Osteoblast (primary cell): ENCODE results near the gene PLOD3. TPM values are rescaled to one million over a fixed set of nuclear protein-coding genes. Genes with fewer than 3 reads are reported as not detected.

ENCODE experiments used
- DNase-seq: peaks from one replicate; pipeline ENCODE4 v3.0.0; 2011; ENCODE audit warnings: low spot score, mixed read lengths; ENCODE audit not compliant: insufficient read length; ENCODE audit errors: missing footprints
- H2AFZ ChIP-seq: 2 replicates; pipeline ENCODE4 v1.6.0; 2011; ENCODE audit warnings: mild to moderate bottlenecking, low read length
- H3K27ac ChIP-seq: 2 replicates; pipeline ENCODE4 v1.5.1; 2011; ENCODE audit warnings: mild to moderate bottlenecking, low read depth, low read length, moderate library complexity
- H3K27me3 ChIP-seq: 2 replicates; pipeline ENCODE4 v1.6.0; 2012; ENCODE audit warnings: mild to moderate bottlenecking, control low read depth, inconsistent platforms, low read length, moderate library complexity; ENCODE audit not compliant: insufficient read depth
- H3K36me3 ChIP-seq: 2 replicates; pipeline ENCODE4 v1.5.1; 2011; ENCODE audit warnings: mild to moderate bottlenecking, low read length, control low read depth, moderate library complexity; ENCODE audit not compliant: insufficient read depth
- H3K4me1 ChIP-seq: 2 replicates; pipeline ENCODE4 v1.5.1; 2011; ENCODE audit warnings: mild to moderate bottlenecking, low read length, control low read depth, moderate library complexity; ENCODE audit not compliant: insufficient read depth
- H3K4me2 ChIP-seq: 2 replicates; pipeline ENCODE4 v1.6.0; 2011; ENCODE audit warnings: mild to moderate bottlenecking, low read length; ENCODE audit not compliant: insufficient read depth
- H3K4me3 ChIP-seq: fragments of 200-600 bp; sonication (generic); 3 replicates; pipeline ENCODE4 v1.5.1; 2012; ENCODE audit warnings: mild to moderate bottlenecking, low read length, inconsistent platforms; ENCODE audit not compliant: insufficient read depth
- H3K79me2 ChIP-seq: 2 replicates; pipeline ENCODE4 v1.6.0; 2012; ENCODE audit warnings: mild to moderate bottlenecking, low read length, control low read depth, inconsistent platforms; ENCODE audit not compliant: insufficient read depth
- H3K9me3 ChIP-seq: 2 replicates; pipeline ENCODE4 v1.5.1; 2011; ENCODE audit warnings: low read depth, low read length, control low read depth
- H4K20me1 ChIP-seq: 2 replicates; pipeline ENCODE4 v1.6.0; 2012; ENCODE audit warnings: mild to moderate bottlenecking, low read length, control low read depth; ENCODE audit not compliant: insufficient read depth
- total RNA-seq: library from RNA; depleted of rRNA; stranded (reverse); fragments of >200 nt; gene quantifications from 2 replicates; pipeline ENCODE4 v1.2.3, GENCODE V29; 2012
- TF ChIP-seq, protein P1 (sequence below): IDR thresholded peaks from 2 replicates; pipeline ENCODE4 v1.5.1; 2011; ENCODE audit warnings: mild to moderate bottlenecking, low read depth, low read length, moderate library complexity; ENCODE audit errors: extremely low read depth

PLOD3 gene
- total RNA-seq, 1 donor: 81.8 TPM

DNA sequence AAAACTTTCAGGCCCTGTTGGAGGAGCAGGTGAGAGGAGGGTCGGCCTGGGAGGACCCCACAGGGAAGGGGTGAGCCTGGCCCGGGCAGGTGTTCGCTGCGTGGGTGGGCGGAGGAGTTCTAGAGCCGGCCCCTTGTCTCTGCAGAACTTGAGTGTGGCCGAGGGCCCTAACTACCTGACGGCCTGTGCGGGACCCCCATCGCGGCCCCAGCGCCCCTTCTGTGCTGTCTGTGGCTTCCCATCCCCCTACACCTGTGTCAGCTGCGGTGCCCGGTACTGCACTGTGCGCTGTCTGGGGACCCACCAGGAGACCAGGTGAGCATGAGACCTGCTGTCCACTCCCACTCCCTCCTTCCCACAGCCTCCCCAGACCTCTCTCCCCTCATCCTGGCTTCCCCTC lies 6.1 kb upstream of the PLOD3 start:
- peaks cover 8% of the 10 kb centered on the region for H3K4me1 ChIP-seq
- no peak overlapping the region for H2AFZ ChIP-seq
- H3K27ac ChIP-seq: no peak overlapping the region
- H3K36me3 ChIP-seq: peaks cover 38% of the 10 kb centered on the region
- peaks cover 42% of the 10 kb centered on the region for H3K79me2 ChIP-seq
- peaks cover 7% of the 10 kb centered on the region for H4K20me1 ChIP-seq
- no peaks in the 10 kb centered on the region for H3K27me3 ChIP-seq
- TF ChIP-seq, protein P1, sequence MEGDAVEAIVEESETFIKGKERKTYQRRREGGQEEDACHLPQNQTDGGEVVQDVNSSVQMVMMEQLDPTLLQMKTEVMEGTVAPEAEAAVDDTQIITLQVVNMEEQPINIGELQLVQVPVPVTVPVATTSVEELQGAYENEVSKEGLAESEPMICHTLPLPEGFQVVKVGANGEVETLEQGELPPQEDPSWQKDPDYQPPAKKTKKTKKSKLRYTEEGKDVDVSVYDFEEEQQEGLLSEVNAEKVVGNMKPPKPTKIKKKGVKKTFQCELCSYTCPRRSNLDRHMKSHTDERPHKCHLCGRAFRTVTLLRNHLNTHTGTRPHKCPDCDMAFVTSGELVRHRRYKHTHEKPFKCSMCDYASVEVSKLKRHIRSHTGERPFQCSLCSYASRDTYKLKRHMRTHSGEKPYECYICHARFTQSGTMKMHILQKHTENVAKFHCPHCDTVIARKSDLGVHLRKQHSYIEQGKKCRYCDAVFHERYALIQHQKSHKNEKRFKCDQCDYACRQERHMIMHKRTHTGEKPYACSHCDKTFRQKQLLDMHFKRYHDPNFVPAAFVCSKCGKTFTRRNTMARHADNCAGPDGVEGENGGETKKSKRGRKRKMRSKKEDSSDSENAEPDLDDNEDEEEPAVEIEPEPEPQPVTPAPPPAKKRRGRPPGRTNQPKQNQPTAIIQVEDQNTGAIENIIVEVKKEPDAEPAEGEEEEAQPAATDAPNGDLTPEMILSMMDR: no peak
- H3K4me2 ChIP-seq: no peak overlapping the region
- DNase-seq: no peak
- H3K9me3 ChIP-seq: no peaks in the 10 kb centered on the region
- H3K4me3 ChIP-seq: no peak overlapping the region

DNA sequence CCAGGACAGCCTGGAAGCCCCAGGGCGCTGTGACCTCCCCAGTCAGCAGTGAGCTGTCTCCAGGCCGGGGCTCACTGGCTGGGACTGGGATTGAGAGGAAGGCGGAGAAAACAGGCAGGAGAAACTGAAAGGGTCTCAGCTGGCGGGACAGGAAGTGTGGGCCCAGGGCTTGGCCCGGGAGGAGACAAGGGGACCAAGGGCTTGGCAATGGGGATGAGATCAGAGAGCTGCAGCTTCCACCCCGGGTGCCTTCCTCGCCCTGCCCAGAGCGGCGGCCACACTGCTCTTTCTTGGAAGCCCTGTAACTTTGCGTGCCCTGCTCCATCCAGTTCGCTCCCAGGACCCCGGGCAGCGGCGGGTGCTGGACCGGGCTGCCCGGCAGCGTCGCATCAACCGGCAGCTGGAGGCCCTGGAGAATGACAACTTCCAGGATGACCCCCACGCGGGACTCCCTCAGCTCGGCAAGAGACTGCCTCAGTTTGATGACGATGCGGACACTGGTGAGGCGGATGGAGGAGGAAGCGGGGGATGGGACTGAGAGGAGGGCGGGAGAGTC lies 5.0 kb upstream of the PLOD3 start:
- H3K9me3 ChIP-seq: no peaks in the 10 kb centered on the region

DNA sequence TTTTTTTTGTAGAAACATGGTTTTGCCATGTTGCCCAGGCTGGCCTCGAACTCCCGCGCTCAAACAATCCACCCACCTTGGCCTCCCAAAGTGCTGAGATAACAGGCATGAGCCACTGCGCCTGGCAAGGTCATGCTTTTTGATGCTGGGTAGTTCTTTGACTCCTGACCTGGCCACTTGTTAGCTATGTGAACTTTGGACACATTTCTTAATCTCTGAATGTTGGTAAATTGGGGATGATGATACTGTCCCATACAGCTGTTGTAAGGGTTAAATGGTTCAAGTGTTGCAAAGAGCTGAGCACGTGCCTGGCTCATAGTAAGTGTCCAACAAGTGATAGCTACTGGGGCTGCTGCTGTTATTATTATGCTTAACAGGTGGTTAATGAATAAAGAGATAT lies 2.9 kb upstream of the PLOD3 start:
- Histone ChIP-seq H3K9me3 (no peaks in the 10 kb centered on the region), H3K4me3 (no peak overlapping the region), H3K36me3 (peaks cover 24% of the 10 kb centered on the region), H3K79me2 (peaks cover 67% of the 10 kb centered on the region), H4K20me1 (peaks cover 11% of the 10 kb centered on the region), H3K4me2 (no peak overlapping the region), H3K27me3 (no peaks in the 10 kb centered on the region), H3K4me1 (peaks cover 16% of the 10 kb centered on the region), H2AFZ (no peak overlapping the region), H3K27ac (no peak overlapping the region)
- TF ChIP-seq, protein P1: no peak
- DNase-seq: no peak

More for the DNA sequence above, 5.0 kb upstream of the PLOD3 start:
- H3K79me2 ChIP-seq: peaks cover 47% of the 10 kb centered on the region
- peaks cover 7% of the 10 kb centered on the region for H4K20me1 ChIP-seq
- no peak overlapping the region for H3K27ac ChIP-seq
- peaks cover 29% of the 10 kb centered on the region for H3K36me3 ChIP-seq
- no peak for DNase-seq
- no peak overlapping the region for H3K4me3 ChIP-seq
- peaks cover 11% of the 10 kb centered on the region for H3K4me1 ChIP-seq
- TF ChIP-seq, protein P1: no peak
- H2AFZ ChIP-seq: no peak overlapping the region
- no peak overlapping the region for H3K4me2 ChIP-seq
- no peaks in the 10 kb centered on the region for H3K27me3 ChIP-seq

DNA sequence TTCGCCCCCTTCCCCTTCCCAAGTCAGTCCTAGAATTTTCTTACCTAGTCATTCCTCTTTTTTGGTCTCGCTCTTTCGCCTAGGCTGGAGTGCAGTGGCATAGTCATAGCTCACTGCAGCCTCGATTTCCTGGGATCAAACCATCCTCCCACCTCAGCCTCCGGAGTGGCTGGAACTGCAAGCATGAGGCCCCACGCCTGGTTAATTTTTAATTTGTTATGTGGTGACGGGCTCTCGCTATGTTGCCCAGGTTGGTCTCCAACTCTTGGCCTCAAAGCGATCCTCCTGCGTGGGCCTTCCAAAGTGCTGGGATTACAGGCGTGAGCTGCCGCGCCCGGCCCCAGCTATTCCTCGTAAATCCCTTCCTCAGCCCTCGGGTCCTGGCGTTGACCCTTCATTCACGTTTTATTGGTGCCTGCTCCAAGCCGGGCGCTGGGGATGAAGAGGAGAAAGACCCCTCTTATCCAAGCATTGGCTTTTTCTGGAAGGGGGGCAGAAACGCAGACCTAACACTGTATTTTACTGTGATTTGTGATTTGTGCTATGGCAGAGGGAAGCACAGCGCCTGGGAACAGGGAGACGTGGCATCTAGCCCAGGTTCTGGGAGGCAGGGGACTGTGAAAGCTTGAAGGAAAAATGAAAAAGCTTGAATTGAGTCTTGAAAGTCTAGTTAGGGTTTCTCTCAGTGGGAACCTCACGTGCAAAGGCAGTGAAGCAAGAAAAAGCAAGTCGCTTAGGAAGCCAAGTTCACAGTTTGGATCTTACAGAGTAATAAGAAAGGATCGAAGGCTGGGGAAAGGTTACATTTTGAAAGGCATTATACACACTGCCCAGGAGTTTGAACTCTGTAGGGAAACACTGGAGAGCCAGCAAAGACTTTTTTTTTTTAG lies 1.1 kb upstream of the PLOD3 start:
- DNase-seq: no peak
- peaks cover 70% of the 10 kb centered on the region for H3K79me2 ChIP-seq
- H3K4me2 ChIP-seq: peak overlapping the region; percentile 91

More for the DNA sequence above, 1.1 kb upstream of the PLOD3 start:
- H3K4me3 ChIP-seq: peak overlapping the region; percentile 89
- H4K20me1 ChIP-seq: peaks cover 6% of the 10 kb centered on the region
- H3K27ac ChIP-seq: peak overlapping the region; percentile 75
- peak overlapping the region; percentile 84 for H2AFZ ChIP-seq
- no peaks in the 10 kb centered on the region for H3K9me3 ChIP-seq
- H3K27me3 ChIP-seq: no peaks in the 10 kb centered on the region
- TF ChIP-seq, protein P1: no peak
- H3K36me3 ChIP-seq: peaks cover 14% of the 10 kb centered on the region
- peaks cover 16% of the 10 kb centered on the region for H3K4me1 ChIP-seq
